ENCODE results near the gene RPAP3.

RPAP3 gene

DNA sequence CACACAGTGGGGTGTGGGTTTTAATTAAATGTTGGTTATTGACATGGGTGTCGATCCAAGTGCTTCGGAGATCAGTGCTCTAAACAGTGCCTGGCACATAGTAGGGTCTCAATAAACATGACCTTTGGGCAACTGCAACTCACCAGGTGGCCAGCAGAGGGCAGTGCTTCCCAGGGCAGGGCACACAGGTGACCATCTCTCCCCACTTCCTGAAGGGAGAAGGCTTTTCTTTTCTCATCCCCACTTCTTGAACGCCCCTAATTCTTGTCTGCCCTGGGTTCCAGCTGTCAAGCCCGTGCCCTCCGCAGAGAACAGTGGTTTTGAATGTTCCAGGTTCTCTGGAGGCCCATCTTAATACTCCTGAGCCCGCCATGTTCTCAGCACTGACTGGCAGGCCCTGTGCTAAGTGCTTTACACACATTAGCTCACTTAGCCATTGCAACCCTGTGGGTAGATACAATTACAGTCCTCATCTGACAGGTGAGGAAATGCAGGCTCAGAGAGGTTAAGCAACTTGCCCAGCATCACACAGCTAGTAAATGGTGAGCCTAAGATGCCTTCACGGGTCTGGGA is 36.5 kb upstream of the RPAP3 start:
- peak; percentile 42 to 74 (median 62) for DNase-seq

DNA sequence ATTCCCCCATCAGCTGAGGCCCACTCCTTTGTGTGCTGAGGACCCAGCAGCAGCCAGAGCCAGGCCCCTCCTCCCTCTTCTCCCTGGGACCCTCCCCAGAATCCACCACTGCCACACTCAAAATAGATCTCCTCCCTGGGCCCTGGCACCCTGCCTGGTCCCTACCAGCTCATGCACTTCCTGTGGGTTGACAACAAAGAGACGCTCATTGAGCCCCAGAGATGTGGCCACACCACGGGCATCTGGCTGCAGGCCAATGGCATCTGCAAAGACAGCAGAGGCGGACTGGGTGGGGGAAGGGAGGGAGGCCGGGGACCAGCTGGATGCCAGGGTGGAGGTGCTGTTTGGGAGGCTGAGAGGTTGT is 35.5 kb upstream of the RPAP3 start:
- DNase-seq = peak; percentile 47 to 65 (median 58)

DNA sequence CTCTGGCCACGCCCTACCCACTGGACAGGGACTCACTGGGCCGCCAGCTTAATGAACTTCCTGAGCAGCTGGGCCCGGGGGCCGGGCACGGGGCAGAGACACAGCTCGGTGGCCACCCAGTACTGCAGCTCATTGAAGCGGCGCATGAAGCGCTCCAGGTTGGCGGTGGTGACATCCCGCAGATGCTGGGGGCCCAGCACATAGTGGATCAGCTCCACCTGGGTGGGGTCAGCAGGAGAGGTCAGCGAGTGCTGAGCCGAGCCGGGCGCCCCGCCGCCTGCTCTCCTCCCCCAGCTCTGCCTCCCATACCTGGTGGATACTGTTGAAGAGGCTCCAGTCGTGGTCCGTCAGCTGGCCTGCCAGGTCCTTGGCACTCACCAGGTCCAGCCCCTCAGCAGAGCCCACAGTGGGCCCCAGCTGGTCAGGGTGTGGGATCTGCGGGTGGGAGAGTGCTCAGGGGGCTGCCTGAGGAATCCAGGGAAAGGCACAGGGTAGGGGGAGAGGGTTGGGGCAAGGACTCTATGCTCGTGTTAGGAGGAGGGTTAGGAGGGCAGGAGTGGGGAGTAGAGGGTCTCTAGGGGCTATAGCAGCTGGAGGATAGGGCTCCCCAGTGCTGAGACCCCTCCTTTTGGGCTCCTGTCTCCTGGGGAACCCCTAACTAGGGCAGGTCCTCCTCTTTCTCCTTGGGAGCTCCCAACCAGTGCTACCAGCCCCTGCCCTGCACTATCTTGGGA is 34.9 kb upstream of the RPAP3 start:
- no peak for DNase-seq

DNA sequence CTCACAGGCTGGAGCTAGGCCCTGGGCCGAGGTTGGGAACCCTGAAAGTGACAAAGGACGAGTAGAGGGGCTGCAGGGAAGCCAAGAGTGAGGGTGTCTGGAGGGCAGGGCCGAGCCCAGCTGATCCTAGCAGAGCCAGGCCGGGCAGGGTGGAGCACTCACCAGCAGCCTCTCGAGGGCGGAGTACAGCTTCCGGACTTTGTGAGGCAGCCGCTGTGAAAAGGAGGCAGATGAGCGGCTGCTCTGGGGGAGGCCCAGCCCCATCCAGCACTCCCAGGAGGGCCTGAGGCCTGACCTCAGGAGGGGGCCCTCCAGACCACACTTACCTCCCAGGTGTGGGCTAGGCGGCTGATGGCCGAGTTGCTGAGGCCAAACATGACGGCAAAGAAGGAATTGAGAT is 34.1 kb upstream of the RPAP3 start:
- no peak for DNase-seq

DNA sequence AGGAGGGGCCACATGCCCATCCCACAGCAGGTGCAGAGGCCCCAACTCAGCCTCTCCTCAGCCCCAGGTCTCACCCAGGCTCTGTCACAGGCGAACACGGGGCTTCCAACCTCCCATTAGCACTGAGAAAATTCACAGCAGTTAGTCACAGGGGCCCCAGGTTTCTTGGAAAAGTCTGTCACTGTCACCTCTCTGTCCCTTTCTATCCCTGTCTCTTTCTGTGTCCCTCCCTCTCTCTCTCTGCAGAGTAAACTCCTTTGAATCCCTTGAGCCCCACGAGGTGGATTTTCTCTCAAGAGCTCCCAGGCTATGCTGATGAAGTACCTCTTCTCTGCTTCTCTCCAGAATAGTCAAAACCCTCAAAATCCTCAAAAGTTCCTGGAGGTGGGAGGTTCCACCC is 33.5 kb upstream of the RPAP3 start:
- no peak for DNase-seq

DNA sequence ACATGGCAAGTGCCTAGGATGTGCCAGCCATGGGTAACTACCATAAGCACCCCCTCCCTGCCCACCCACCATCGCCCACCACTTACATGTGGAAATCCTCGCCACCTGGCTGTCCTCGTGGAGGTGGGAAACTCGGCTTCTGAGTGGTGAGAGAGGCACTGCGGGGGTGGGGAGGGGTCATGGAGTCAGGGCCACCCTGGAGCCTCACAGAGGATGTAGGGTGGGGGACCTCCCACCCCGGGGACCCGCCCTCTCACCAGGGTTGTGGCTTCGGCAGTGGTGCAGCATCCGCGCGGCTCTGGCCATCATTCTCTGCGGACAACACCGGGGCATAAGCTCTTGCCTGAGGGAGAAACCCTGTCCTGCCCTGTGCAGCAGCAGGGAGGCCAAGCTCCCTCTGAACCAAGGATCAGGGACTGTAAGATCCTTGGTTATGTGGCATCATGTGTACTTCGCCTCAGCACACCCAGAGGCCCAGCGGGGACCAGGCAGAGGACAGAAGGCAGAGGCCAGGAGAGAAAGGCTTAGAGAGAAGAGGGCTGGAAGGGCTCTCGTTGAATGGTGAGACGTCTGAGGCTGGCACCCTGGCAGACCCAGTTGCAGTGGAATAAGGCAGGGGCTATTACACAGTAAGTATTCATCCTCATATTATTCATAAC is 32.2 kb upstream of the RPAP3 start:
- DNase-seq = no peak

DNA sequence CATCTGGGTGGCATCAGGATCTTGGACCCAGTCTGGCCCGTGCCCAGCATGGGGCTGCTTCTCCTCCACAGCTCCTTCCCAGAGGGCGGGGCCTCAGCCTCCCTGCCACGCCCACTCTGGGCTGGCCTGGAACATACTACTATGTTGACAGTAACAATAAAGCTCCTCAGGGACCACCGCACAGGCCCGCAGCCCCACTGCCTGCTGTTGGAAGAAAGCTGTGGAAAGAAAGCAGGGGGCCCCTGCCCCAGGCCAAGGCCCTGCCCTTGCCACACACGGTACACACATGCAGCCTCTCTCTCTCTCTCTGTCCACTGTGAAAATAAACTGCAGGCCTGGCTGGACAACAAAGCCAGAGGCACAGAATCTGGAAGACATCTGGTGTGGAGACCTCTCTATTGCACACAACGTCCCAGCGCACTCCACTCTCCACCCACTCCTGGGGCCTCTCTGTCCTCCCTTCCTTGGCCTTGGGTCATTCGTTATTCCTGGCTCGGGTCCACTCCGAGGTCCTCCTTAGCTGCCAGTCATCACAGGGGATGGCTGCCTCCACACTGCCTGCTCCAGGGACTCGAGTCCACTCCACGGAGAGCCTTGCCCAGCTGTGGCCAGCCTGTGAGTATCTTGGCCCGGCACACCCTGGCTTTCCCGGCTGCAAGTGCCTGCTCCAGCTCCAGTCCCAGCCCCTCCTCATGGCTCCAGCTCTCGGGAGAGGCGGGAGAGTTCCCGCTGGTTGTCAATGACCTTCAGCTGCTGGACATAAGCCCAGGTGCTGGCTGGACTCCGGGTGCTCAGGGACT is 31.2 kb upstream of the RPAP3 start:
- no peak for DNase-seq

DNA sequence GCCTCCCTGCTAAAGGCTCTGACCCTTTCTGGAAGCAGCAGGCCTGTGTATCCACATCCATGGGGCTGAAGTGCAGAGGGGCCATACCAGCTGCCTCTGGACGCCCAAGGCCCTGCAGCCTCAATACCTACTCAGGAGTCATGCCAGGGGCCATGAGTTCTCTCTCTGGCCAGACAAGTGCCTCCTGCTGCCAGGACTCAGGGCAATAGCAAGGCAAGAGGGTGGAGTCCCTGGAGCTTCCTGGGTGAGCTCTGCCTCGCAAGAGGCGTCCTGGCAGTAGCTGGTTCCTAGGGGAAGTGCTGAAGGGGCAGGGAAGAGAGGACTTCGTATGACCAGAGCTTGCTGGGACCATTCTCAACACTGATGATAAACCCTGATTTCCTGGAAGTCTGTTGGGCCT is 30.4 kb upstream of the RPAP3 start:
- no peak for DNase-seq

DNA sequence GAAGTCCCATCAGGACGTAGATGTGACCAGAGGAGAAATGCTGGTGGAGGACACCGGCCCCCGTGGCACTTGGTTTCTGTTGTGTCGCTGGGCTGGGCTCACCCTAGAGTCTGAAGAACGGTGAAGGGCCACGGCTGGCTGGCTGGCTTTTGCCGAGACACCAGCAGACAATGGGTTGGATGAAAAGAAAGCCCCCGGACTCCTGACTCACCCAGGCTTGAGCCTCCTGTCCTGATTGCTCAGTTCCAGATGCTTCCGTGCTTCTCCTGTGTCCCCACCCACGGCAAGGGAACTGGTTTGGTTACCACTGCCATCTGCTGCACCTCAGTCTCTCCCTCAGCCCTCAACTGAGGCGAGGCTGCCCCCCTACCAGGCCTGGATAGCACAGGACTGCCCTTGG is 29.8 kb upstream of the RPAP3 start:
- no peak for DNase-seq

DNA sequence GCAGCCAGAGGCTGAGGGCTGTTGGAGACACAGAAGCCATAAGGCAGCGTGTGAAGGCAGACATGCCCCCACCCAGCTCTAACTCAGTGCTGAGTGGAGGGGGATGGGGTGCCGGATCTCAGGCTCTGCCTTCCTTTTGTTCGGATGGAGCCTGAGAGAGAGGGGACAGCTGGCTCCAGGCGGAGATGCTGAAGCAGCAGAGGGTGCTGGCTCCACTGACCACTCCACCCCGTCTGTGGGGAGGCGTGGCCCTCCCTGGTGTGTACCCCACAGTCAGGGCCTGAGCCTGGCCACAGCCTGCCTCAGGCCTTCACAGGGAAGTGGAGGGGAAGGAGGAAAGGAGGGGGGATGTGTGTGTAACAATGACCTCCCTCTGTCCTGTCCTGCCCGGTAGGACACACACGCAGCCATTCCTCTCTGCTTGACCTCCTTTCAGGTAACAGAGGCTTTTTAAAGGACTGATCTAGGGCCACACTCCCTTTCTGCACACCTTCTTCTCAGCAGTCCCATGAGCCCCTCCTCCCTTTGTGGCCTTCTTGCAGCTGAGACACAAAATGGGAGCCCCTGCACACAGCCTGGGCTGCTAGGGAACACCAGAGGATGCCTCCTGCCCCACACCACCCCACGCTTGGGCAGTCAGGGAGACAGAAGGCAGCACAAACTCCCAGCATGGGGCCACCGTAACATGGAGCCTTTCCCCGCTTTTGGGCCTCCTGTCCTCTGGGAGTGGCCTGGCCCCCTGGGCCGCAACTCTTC is 29.1 kb upstream of the RPAP3 start:
- DNase-seq = no peak

DNA sequence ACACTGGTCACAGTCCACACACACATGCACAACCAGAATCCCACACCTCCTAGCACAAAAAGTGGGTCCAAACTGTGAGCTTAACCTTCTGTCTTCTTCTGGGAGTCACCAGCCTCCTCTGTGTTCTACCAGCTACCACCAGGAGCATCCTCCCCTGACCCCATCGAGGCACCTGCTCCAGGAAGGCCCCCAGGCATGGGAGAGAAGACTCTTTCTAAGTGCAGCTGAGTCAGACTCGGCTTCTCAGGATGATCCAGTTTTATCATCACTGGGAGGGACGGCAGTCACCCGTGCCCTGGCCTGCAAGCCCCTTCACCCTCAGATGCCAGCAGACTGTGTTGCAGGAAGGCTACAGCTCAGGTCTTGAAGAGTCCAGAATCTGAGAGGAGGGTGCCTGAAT is 27.3 kb upstream of the RPAP3 start:
- no peak for DNase-seq

DNA sequence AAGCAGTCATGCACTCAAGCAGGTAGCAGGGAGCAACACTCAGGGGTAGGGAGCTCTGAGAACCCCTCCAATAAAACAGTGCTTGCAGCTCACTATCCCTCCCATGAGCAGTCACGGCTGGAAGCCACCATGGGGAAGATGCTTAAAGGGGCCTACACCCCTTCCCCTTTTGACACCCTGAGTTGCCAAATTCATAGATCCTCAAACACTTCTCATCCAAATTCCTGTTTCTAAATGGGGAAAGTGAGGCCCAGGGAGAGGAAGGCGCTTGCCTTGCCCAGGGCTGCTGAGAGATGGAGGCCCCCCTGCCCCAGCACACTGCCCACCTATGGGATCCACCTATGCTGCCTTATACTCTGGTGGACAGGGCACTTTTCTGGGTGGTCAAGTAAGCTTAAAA is 26.7 kb upstream of the RPAP3 start:
- no peak for DNase-seq

DNA sequence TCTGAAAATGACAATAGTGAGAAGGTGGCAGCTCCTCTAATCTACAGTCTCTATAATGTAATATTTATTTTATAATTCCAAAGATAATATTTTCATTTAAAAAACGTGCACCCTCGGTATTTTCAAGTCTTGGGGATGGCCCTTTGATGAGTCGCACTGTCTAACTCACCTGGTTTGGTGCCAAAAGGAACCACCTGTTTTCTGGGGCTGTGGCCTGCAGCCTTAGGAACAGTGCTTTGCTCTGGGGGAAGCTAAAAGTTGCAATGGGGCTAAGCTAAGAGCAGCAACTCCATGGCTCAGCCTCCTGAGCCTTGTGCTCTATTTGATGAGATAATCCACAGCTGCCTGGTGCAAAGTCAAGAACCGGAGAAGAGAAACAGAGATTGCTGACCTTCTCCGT is 25.9 kb upstream of the RPAP3 start:
- DNase-seq = no peak

DNA sequence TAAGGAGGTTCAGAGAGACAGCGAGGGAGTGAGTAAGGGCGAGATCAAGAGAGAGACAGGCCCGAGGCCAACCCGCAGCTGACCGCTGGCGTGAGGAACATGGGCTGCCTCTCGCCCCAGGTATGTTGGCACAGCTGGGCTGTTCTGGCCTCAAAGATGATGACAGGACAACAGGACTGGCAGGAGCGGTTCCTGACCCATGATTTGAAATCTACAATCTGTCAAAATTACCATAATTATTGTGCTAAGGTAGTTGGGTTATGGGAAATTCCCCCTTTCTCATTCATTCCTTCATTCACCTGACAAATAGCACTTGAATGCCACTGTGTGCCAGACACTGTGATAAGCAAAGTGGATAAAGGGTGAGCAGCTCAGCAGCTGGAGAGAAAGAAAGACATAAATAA is 24.5 kb upstream of the RPAP3 start:
- DNase-seq = no peak

DNA sequence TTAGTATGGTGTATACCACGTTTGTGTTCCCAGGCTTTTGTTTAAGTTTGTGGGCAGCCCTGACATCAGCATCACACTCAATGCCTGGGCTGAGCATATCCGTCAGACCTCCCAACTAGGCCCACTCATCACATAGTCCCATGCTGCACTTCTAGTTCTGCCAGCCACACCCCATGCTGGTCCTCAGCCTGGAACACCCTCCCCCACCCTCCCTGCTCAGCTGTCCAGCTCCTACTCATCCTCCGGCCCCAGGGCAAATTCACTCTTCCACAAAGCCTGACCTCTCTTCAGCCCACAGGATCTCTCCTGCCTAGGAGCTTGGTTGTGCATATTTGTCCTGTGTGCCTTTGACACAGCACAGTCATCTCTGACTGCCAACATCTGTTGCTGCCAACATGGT is 23.4 kb upstream of the RPAP3 start:
- DNase-seq = no peak

DNA sequence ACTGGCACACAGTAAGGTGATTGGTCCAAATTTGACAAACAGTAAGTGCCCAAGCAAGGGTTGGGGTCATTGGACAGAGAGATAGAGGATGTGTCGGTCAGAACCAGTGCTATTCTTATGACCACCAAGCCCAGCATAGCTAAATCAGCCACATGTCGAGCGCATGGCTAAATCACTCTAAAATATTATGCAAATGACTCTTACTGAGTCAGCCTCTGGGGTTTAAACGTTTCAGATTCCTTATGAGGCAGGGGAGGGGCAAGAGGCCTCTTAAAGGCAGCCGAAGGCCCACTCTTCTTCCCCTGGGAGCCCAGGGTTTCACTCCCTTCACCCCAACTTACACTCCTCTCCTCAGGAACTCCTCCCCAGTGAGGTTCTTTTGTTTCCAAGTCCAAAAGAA is 20.1 kb upstream of the RPAP3 start:
- DNase-seq = no peak

DNA sequence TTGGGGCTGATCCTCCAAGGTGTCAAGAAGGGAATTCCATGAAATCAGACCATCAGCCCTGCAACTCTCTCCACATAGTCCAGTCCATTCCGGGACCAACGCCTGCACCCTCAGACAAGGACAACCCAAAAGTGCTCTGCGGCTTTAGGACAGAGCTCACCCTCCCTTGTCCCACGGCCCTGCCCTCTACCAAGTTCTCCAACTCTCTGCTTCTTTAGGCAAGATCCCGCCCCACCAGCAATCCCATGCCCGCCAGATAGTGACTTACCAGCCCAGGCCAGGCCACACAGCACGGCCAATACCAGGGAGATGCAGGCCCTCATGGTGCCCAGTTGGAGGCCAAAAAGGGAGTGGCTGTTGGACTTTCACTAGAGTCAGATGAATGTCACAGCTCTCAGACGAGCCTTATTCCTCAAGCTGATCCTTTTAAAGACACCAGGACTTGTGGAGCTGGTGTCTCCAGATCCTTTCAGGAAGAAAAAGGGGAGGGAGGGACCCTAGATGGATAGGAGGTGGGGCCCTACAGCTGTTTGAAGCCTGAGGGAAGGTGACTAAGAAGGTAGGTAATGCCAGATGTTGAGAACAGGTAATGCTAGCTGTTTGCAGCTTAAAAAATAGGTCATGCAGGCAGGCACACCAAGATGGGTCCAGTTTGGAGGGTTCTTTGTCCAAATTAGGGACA is 19.4 kb upstream of the RPAP3 start, which contains the start of gene ENDOU:
Gene ENDOU (minus strand): TSS at position 400 of the 682 bp plus-strand sequence. CDS start 77 bp downstream, at position 323.
- no peak for DNase-seq

DNA sequence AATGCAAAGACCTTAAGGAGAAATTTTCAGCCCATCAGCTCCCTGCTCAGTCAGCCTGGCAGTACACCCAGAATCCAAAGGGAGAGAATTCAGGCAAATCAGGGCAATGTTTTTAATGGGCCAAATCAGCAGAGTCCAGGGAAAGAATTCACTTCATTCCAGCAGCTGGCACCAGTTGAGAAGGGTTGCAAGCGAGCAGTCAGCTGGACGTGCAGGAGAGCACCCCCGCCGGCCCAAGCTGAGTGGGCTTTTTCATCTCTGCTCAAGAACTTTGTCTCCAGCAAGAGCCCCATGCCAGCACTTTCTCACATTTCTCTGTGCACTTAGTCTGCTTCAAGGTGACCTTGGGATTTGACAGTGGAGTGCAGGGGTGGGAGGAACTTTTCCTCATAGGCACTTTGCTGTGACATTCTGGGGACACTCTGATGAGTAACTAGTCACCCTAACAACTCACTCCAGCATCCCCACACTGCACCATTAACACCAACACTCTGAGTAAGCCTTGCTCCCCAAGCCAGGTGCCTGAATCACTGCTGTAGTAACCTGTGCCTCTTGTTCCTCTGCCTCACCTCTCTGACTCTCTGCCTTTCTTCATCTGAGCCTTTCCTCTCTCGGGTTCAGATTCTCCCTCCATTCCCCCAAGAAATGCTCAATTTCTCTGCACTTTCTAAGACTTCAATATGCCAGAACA is 17.3 kb upstream of the RPAP3 start:
- no peak for DNase-seq

DNA sequence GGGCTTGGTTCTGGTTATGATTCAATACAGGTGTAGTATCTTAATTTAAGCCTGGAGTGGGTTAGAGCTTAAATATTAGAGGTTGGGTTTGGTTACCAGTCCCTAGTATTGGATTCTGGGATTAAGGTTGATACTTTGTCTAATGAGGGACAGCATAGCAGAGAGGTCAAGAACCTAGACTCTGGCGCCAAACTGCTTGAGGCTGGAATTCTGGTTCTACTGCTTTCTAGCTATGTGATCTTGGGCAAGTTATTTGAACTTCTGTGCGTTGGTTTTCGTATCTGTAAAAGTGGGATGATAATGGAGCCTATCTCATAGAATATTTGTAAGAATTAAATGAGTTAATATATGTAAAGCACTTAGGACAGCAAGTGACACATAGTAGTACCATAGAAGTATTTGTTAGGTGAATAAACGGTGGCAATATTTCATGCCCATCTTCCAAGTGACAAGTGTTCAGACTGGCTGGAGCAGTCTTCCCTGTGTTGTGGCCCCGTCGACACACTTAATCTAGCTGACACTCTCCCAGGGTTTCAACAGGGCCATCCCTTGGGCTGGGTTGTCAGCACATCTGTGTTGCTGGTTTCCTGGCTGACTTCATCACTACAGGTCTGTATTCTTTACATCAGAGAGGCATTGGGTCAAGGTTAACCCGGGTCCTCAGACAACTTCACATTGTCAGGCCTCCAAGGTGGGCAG is 16.5 kb upstream of the RPAP3 start:
- DNase-seq = no peak

DNA sequence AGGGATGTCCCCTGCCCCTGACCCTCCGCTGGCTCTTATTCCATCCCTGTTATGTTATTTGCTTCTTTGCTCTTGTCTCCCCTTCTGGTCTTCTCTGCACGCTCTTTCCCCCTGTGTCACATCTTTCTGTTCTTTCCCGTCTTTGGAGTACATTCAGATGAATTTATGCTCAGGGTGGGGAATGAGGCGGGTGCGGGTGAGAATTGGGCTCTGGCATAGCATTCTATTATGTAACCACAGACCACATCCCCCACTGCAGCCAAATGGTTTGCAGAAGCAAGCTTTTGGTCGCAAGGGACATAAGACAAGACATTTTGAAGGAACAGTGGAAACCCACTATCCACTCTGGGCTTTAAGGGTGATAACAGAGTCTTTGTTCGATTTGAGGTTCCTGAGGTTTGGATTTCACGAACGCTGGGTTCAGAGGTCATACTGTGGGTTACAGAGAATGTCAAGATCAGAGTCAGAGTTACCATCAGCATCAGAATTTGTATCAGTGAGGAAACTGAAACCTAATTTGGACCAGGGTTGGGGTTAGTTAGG is 15.7 kb upstream of the RPAP3 start:
- no peak for DNase-seq

DNA sequence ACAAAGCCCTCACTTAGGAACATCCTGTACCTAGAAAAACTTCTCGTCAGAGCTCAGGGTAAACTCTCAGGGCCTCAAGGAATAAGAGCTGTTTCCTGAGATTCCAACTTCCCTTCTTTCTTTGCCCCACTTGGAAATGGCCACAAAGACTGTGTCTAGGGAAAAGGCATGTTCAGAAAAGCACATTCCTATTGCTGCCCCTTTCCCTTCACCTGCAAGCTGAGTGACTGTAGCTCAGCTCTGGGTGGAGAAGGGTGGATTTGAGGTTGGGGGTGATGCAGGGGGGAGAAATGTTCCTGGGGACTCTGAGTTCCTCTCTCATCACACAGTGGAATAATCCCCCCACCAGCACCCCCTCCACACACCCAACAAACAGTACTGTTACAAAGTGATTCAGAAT is 12.7 kb upstream of the RPAP3 start:
- no peak for DNase-seq

Measured in T-helper 1 cell (primary cell).